ENCODE measurements around the gene KCTD1.

The KCTD1 gene

GRCh38 chr18:26579941-26580618, 31.7 kb upstream of the KCTD1 start:
- Histone ChIP-seq H3K4me3 (ENCODE audit: low read length) (no peak overlapping the region), H2AFZ (ENCODE audit: low read depth, low read length) (no peak overlapping the region)

GRCh38 chr18:26575865-26576217, 27.5 kb upstream of the KCTD1 start:
- H2AFZ ChIP-seq (ENCODE audit: low read depth, low read length), result no peak overlapping the region

More at GRCh38 chr18:26579941-26580618, 31.7 kb upstream of the KCTD1 start:
- H3K27me3 ChIP-seq (ENCODE audit: low read depth, low read length), result peaks cover 24% of the 10 kb centered on the region; the same call in 1 of the 2 replicates
- H3K36me3 ChIP-seq (replicated peaks; ENCODE audit: low read depth, low read length), result no peaks in the 10 kb centered on the region
- H3K9me3 ChIP-seq (ENCODE audit: insufficient read depth, low read length), result no peaks in the 10 kb centered on the region
- no peaks in the 10 kb centered on the region for H4K20me1 ChIP-seq (ENCODE audit: insufficient read depth, low read length)
- no peak overlapping the region for H3K9ac ChIP-seq (ENCODE audit: low read length)
- no peak overlapping the region for H3K4me2 ChIP-seq (ENCODE audit: low read length)
- no peak overlapping the region for H3K27ac ChIP-seq (ENCODE audit: low read length)
- H3K4me1 ChIP-seq (ENCODE audit: low read length), result no peaks in the 10 kb centered on the region
- H3K79me2 ChIP-seq (ENCODE audit: low read length), result no peaks in the 10 kb centered on the region
- no peak for TF ChIP-seq EZH2phosphoT487 (IDR thresholded peaks at IDR 0.05; ENCODE audit: low read depth)
- no peak for TF ChIP-seq CTCF (IDR thresholded peaks at IDR 0.05; ENCODE audit: low read depth, low read length)

GRCh38 chr18:26574958-26575864, 26.9 kb upstream of the KCTD1 start:
- no peak overlapping the region for H3K27ac ChIP-seq (ENCODE audit: low read length)

More at GRCh38 chr18:26575865-26576217, 27.5 kb upstream of the KCTD1 start:
- no peaks in the 10 kb centered on the region for H3K9me3 ChIP-seq (ENCODE audit: insufficient read depth, low read length)
- no peaks in the 10 kb centered on the region for H3K4me1 ChIP-seq (ENCODE audit: low read length)
- no peak overlapping the region for H3K4me3 ChIP-seq (ENCODE audit: low read length)
- H3K27ac ChIP-seq (ENCODE audit: low read length), result no peak overlapping the region
- H4K20me1 ChIP-seq (ENCODE audit: insufficient read depth, low read length), result no peaks in the 10 kb centered on the region
- H3K27me3 ChIP-seq (ENCODE audit: low read depth, low read length), result peaks cover 24% of the 10 kb centered on the region; the same call in 1 of the 2 replicates
- TF ChIP-seq CTCF (IDR thresholded peaks at IDR 0.05; ENCODE audit: low read depth, low read length) (no peak), EZH2phosphoT487 (IDR thresholded peaks at IDR 0.05; ENCODE audit: low read depth) (no peak)
- H3K4me2 ChIP-seq (ENCODE audit: low read length), result no peak overlapping the region
- H3K9ac ChIP-seq (ENCODE audit: low read length), result no peak overlapping the region
- no peaks in the 10 kb centered on the region for H3K79me2 ChIP-seq (ENCODE audit: low read length)
- H3K36me3 ChIP-seq (replicated peaks; ENCODE audit: low read depth, low read length), result no peaks in the 10 kb centered on the region

More at GRCh38 chr18:26574958-26575864, 26.9 kb upstream of the KCTD1 start:
- Histone ChIP-seq H3K9ac (ENCODE audit: low read length) (no peak overlapping the region), H3K4me1 (ENCODE audit: low read length) (no peaks in the 10 kb centered on the region), H3K4me2 (ENCODE audit: low read length) (no peak overlapping the region), H3K4me3 (ENCODE audit: low read length) (no peak overlapping the region), H4K20me1 (ENCODE audit: insufficient read depth, low read length) (no peaks in the 10 kb centered on the region), H3K9me3 (ENCODE audit: insufficient read depth, low read length) (no peaks in the 10 kb centered on the region), H3K36me3 (replicated peaks; ENCODE audit: low read depth, low read length) (no peaks in the 10 kb centered on the region), H2AFZ (ENCODE audit: low read depth, low read length) (no peak overlapping the region), H3K79me2 (ENCODE audit: low read length) (no peaks in the 10 kb centered on the region), H3K27me3 (ENCODE audit: low read depth, low read length) (peaks cover 24% of the 10 kb centered on the region; the same call in 1 of the 2 replicates)
- TF ChIP-seq EZH2phosphoT487 (IDR thresholded peaks at IDR 0.05; ENCODE audit: low read depth) (no peak), CTCF (IDR thresholded peaks at IDR 0.05; ENCODE audit: low read depth, low read length) (no peak)
